GM21526 (cell line): ENCODE results near the gene ATE1.
"Not testable (repeated sequence)": the region's sequence is repeated elsewhere in the genome, so short reads cannot be mapped to it uniquely, and the experiment has no call there.

ENCODE experiments used
- ATAC-seq: cut with Tn5 transposase; IDR thresholded peaks from one replicate; pipeline ENCODE4 v1.9.1; 2021; ENCODE audit warnings: moderate library complexity; ENCODE audit not compliant: unreplicated experiment, low FRiP score

ATE1 gene

DNA sequence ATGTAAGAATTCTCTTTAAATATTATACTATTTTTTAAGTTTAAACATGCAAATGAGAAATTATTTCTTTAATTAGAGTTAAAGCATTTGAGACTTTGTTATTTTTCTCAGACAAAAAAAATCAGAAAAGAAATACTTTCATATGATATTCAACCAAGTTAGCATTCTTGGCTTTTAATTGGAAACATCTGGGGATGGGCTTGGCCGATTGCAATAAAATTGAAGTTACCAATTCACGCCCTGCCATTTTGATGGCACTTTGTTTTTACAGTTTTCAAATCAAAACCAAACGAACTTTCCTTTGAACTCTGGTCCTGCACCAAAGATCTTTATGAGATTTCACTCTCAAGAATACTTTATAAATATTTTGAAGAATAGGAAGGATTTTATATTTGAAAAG lies 127.7 kb downstream of the ATE1 start:
- no peak for ATAC-seq

DNA sequence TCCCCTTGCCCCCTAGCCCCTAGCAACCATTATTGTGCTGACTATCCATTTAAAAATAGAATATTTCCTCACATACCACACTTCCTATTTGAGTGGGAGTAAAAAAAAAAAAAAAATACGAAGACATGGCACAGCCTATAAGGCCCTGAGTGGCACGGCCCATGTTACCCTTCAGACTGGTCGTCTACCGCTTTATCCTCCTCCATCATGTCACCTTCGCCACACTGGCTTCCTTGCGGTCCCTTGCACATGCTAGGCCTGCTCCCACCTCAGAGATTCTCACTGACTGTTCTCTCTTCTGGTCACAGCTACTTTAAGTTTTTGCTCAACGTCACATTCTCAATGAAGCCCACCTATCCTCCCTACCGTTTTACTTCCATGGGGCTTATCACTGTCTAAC lies 130.3 kb downstream of the ATE1 start:
- no peak for ATAC-seq

- ATAC-seq: no peak
Observed at GRCh38 chr10:121796342-121796741, 131.5 kb downstream of the ATE1 start.

DNA sequence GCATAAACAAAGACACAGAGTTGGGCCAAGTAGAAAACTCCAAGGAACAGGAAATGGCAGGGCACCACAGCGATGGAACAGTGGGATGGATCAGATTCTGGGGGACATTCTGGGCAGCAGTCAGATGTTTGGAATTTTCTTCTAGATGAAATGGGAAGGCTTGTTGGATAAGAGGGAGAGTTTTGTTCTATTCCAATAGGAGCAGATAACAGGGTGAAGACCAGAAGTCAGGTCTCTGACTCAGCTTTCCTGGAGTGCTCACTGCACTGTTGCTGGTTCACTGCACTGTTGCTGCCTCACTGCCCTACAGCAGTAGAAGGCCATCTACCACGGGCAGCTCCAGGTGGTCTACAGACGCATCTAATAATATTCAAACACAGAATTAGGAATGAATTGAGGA lies 135.6 kb downstream of the ATE1 start:
- no peak for ATAC-seq

GRCh38 chr10:121791761-121792160 lies 136.1 kb downstream of the ATE1 start:
- no peak for ATAC-seq

GRCh38 chr10:121788717-121789116 lies 139.1 kb downstream of the ATE1 start:
- ATAC-seq: no peak

DNA sequence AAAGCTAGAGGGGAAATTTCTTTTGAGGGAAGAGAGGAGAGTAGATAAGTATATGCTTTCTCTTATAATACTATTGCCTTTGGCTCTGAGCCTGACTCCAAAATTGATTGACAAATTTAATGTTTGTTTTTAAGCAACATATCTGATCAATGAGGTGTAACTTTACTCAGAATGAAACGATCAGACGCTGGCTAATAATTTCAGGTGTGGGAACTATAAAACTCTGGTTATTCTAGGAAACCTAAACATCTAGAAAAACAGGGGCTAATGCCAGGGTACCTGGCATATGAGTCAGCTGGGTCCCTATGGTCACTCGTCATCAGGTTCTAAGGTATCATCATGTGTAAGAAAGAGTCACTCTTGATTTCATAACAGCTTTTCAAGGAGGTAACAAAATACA lies 139.7 kb downstream of the ATE1 start:
- ATAC-seq: no peak

GRCh38 chr10:121787169-121787568 lies 140.7 kb downstream of the ATE1 start:
- ATAC-seq: no peak

- ATAC-seq: no peak
Observed at GRCh38 chr10:121783782-121784372, 144.0 kb downstream of the ATE1 start.

- ATAC-seq: no peak
Observed at GRCh38 chr10:121781101-121781500, 146.7 kb downstream of the ATE1 start.

DNA sequence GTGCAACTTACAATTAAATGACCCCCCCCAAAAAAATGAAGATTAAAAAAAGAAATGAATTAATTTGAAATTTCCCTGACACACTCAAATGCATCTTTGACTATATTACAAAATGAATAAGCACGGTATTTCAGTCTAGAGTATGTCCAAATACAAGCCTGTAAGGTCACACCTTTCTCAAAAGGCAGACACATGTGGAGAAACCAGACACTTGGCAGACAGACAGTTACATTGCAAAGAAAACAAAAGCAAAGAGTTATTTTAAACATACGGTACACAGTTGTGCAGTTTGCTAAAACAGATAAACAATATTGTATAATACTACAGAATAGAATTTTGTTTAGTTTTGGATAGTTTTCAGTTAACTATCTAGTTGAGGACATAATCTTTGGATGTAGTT lies 153.0 kb downstream of the ATE1 start:
- no peak for ATAC-seq

DNA sequence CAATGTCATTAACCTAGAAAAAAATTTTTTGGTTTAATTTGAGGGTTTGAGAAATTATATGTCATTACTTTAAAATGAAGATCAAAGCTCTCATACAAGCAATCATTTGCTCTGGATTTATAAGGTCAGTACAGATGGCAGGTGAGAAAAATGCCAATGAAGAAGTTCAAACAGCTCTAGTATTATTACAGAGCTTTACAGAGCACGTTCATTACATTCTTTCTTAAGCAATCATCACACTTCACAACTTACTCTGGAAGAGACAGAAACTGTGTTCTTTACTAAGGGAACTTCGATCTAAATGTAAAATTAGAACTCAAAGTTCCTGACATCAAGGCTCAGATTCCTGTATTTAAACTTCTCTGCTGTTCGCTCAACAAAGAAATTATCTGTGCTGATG lies 153.4 kb downstream of the ATE1 start:
- ATAC-seq: no peak

DNA sequence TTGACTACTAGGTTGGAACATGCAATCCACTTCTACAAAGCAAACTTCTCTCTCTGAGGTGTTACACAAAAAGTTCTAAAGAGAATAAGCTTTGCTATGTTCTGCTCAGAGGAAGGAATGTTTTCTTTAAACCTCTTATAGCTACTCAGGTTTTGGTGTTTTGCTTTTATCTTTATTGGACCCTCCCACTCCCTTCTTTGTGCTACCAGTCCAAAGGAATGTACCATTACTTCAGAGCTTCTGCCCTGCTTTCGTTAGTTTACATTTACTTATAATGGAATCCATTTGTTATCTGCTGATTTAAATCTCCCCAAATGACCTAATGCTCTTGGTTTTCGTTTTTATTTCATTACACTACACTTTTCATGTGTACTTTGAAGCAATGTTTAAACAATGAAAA lies 154.9 kb downstream of the ATE1 start:
- ATAC-seq: no peak

- no peak for ATAC-seq
Observed at GRCh38 chr10:121772406-121772805, 155.4 kb downstream of the ATE1 start.

DNA sequence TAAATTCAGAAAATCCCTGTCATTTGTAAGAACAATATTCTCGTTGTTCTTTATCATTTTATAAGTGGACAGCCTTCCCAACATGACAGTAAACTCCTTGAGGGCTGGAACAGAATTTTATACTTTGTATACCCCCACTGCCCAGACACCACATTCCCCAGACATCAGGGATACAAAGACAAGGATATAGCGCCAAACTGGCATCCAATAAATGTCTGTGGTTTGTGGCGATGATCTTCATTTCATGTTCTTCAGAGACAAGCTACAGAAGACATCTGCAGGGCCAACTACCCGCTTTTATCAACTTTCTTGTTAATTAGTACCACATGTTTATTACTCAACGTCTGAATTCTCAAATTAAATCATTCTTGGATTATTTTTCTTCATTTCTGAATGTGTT lies 155.9 kb downstream of the ATE1 start:
- no peak for ATAC-seq

DNA sequence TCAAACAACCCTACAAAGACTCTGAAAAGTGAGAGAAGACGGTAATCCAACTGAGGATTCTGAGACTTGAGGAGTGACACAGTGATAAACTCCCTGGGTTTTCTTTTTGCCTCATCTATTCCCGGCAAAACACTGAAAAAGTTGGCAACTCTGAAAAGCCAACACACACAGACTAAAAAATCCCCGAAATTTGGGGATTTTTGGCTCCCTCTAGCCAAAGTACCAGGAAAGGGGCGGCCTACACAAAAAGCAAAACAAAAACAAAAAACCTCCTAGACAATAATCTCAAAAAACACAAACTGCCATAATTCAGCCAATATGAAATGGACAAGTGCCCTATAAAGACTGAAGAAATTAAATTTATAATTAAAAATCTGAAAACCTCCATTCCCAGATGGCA lies 161.4 kb downstream of the ATE1 start:
- no peak for ATAC-seq

GRCh38 chr10:121765204-121765603 lies 162.6 kb downstream of the ATE1 start:
- no peak for ATAC-seq

DNA sequence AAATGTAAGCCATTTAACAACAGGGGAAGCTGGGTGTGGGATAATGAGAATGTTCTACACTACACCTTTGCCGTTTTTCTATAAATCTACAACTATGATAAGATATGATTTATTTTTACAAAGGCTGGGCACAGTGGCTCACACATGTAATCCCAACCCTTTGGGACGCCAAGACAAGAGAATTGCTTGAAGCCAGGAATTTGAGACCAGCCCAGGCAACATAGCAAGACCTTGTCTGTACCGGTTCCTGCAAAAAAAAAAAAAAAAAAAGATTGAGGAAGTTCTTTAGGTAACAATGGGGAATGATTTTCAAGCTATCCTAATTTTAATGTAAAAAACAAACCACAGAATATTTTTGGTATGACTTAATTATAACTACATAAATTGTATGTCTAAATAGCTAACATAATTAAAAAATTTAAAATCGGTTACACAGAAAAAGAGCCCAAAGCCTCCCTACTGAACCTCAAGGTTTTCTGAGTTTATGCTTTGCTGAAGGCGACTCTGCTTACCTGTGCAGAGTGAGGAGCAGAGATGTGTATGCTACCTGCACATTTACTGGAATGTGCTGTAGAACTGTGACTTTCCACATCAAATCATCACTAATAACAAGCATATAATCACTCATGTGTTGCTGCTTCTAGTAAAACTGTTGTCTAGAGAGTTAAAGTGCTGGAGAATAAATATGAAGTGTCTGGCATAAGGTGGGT lies 163.4 kb downstream of the ATE1 start:
- ATAC-seq: no peak

DNA sequence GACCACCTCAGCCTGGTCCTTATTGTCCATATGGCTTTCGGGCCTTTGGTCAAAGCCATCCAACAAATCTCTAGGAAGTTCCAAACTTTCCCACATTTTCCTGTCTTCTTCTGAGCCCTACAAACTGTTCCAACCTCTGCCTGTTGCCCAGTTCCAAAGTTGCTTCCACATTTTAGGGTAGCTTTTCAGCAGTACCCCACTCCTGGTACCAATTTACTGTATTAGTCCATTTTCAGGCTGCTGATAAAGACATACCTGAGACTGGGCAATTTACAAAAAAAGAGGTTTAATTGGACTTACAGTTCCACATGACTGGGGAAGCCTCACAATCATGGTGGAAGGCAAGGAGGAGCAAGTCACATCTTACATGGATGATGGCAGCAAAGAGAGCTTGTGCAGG lies 170.6 kb downstream of the ATE1 start:
- ATAC-seq: not testable (repeated sequence)

- ATAC-seq: not testable (repeated sequence)
Observed at GRCh38 chr10:121755496-121755895, 172.3 kb downstream of the ATE1 start.

GRCh38 chr10:121754666-121755065 lies 173.2 kb downstream of the ATE1 start:
- ATAC-seq: no peak

- peak; percentile 93 for ATAC-seq
Observed at GRCh38 chr10:121753726-121754476, 173.9 kb downstream of the ATE1 start.
